GOT3 (cell line): Measurements from ENCODE around the gene TSPAN9.

Experiments
- DNase-seq: peaks from one replicate; lab custom pipeline; 2025; ENCODE audit warnings: mixed read lengths; lab: John Stamatoyannopoulos, UW

Gene TSPAN9

GRCh38 chr12:3077572-3078081 is 448 bp downstream of the TSPAN9 start:
- DNase-seq: no peak

- DNase-seq: no peak
Observed at GRCh38 chr12:3078086-3078820, 1.1 kb downstream of the TSPAN9 start.

- DNase-seq: no peak
Observed at GRCh38 chr12:3081091-3081490, 3.9 kb downstream of the TSPAN9 start.

GRCh38 chr12:3081886-3082285 is 4.7 kb downstream of the TSPAN9 start:
- no peak for DNase-seq

GRCh38 chr12:3083241-3083920 is 6.2 kb downstream of the TSPAN9 start:
- DNase-seq: no peak

- no peak for DNase-seq
Observed at GRCh38 chr12:3083921-3084347, 6.8 kb downstream of the TSPAN9 start.

- DNase-seq: no peak
Observed at GRCh38 chr12:3084742-3085141, 7.6 kb downstream of the TSPAN9 start.

- DNase-seq: no peak
Observed at GRCh38 chr12:3085341-3086139, 8.4 kb downstream of the TSPAN9 start.

GRCh38 chr12:3086211-3086610 is 9.0 kb downstream of the TSPAN9 start:
- DNase-seq: no peak

- no peak for DNase-seq
Observed at GRCh38 chr12:3086729-3087323, 9.6 kb downstream of the TSPAN9 start.

- no peak for DNase-seq
Observed at GRCh38 chr12:3087758-3088650, 10.8 kb downstream of the TSPAN9 start.

- DNase-seq: no peak
Observed at GRCh38 chr12:3089588-3089987, 12.4 kb downstream of the TSPAN9 start.

- DNase-seq: no peak
Observed at GRCh38 chr12:3090240-3091037, 13.3 kb downstream of the TSPAN9 start.

- DNase-seq: no peak
Observed at GRCh38 chr12:3091038-3091319, 13.8 kb downstream of the TSPAN9 start.

GRCh38 chr12:3091382-3092241 is 14.4 kb downstream of the TSPAN9 start:
- no peak for DNase-seq

- DNase-seq: no peak
Observed at GRCh38 chr12:3092764-3093163, 15.6 kb downstream of the TSPAN9 start.

GRCh38 chr12:3097186-3097804 is 20.1 kb downstream of the TSPAN9 start:
- no peak for DNase-seq

- no peak for DNase-seq
Observed at GRCh38 chr12:3097836-3098235, 20.7 kb downstream of the TSPAN9 start.

GRCh38 chr12:3098436-3098835 is 21.3 kb downstream of the TSPAN9 start:
- no peak for DNase-seq
